ENCODE measurements around the gene GLTP.

DNA sequence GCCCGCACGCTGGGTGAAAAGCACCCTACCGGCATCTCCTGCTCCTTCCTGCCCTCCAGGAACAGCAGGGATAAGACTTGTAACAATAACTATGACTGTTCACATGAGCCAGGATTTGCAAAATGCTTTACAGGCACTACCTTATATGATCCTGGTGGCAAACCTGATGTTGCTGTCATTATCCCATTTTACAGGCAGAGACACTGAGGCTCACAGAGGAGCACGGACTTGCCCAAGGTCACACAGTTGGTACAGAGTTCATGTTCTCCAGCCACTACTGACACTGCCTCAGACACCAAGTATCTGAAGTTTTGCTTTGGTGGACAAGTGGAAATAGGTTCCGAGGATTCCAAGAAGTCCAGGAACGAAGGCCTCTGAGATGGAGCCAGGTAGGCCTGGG, 22.6 kb downstream of the GLTP start:
- TF ChIP-seq POLR2A (IDR thresholded peaks at IDR 0.05; ENCODE audit: extremely low read depth, insufficient read length) (no peak), MYC (IDR thresholded peaks at IDR 0.05; ENCODE audit: low read depth, low read length) (no peak)
- TF ChIP-seq, protein P1, sequence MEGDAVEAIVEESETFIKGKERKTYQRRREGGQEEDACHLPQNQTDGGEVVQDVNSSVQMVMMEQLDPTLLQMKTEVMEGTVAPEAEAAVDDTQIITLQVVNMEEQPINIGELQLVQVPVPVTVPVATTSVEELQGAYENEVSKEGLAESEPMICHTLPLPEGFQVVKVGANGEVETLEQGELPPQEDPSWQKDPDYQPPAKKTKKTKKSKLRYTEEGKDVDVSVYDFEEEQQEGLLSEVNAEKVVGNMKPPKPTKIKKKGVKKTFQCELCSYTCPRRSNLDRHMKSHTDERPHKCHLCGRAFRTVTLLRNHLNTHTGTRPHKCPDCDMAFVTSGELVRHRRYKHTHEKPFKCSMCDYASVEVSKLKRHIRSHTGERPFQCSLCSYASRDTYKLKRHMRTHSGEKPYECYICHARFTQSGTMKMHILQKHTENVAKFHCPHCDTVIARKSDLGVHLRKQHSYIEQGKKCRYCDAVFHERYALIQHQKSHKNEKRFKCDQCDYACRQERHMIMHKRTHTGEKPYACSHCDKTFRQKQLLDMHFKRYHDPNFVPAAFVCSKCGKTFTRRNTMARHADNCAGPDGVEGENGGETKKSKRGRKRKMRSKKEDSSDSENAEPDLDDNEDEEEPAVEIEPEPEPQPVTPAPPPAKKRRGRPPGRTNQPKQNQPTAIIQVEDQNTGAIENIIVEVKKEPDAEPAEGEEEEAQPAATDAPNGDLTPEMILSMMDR (IDR thresholded peaks at IDR 0.05; ENCODE audit: low read depth, low read length) = no peak

Measured in NB4 (cell line).